NB4 (cell line): ENCODE data around the gene RTN4RL2.

Source experiments
- DNase-seq: peaks from one replicate; pipeline ENCODE4 v3.0.0; 2010; ENCODE audit warnings: low read depth
- H3K4me3 ChIP-seq: one replicate; pipeline ENCODE4 v1.5.1; 2011; ENCODE audit warnings: mild to moderate bottlenecking, low read depth, low read length, moderate library complexity
- MYC ChIP-seq: IDR thresholded peaks from 2 replicates; pipeline ENCODE4 v1.6.1; 2011; ENCODE audit warnings: low read depth, low read length
- POLR2A ChIP-seq: IDR thresholded peaks from 2 replicates; pipeline ENCODE4 v1.6.1; 2011; ENCODE audit warnings: mild to moderate bottlenecking; ENCODE audit not compliant: insufficient read length; ENCODE audit errors: extremely low read depth
- TF ChIP-seq, protein P1 (sequence below): IDR thresholded peaks from one replicate; pipeline ENCODE4 v1.5.1; 2012; ENCODE audit warnings: low read depth, low read length
- TF ChIP-seq, protein P2 (sequence below): IDR thresholded peaks from 2 replicates; pipeline ENCODE4 v1.6.1; 2011; ENCODE audit warnings: low read depth, low read length

Gene RTN4RL2

DNA sequence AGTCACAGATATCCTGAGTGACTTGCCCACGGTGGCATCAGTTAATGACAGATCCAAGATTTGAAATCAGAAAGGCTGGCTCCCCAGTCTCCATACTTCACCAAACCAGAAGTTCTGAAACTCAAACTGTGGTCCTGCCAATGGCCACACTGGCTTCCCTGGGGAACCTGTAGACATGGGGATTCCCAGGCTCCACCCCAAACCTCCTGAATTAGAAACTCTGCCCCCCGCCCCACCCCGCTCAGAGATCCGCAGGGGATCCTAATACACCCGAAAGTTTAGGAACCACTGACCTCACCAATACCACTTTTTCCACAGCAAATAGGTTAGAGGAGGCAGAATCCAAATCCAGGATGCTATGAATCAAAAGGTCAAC is 15.3 kb downstream of the RTN4RL2 start:
- H3K4me3 ChIP-seq, result no peak overlapping the region
- DNase-seq, result no peak
- no peak for TF ChIP-seq POLR2A
- TF ChIP-seq, protein P1, sequence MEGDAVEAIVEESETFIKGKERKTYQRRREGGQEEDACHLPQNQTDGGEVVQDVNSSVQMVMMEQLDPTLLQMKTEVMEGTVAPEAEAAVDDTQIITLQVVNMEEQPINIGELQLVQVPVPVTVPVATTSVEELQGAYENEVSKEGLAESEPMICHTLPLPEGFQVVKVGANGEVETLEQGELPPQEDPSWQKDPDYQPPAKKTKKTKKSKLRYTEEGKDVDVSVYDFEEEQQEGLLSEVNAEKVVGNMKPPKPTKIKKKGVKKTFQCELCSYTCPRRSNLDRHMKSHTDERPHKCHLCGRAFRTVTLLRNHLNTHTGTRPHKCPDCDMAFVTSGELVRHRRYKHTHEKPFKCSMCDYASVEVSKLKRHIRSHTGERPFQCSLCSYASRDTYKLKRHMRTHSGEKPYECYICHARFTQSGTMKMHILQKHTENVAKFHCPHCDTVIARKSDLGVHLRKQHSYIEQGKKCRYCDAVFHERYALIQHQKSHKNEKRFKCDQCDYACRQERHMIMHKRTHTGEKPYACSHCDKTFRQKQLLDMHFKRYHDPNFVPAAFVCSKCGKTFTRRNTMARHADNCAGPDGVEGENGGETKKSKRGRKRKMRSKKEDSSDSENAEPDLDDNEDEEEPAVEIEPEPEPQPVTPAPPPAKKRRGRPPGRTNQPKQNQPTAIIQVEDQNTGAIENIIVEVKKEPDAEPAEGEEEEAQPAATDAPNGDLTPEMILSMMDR, result no peak
- TF ChIP-seq, protein P2, sequence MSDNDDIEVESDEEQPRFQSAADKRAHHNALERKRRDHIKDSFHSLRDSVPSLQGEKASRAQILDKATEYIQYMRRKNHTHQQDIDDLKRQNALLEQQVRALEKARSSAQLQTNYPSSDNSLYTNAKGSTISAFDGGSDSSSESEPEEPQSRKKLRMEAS, result no peak
- no peak for TF ChIP-seq MYC

DNA sequence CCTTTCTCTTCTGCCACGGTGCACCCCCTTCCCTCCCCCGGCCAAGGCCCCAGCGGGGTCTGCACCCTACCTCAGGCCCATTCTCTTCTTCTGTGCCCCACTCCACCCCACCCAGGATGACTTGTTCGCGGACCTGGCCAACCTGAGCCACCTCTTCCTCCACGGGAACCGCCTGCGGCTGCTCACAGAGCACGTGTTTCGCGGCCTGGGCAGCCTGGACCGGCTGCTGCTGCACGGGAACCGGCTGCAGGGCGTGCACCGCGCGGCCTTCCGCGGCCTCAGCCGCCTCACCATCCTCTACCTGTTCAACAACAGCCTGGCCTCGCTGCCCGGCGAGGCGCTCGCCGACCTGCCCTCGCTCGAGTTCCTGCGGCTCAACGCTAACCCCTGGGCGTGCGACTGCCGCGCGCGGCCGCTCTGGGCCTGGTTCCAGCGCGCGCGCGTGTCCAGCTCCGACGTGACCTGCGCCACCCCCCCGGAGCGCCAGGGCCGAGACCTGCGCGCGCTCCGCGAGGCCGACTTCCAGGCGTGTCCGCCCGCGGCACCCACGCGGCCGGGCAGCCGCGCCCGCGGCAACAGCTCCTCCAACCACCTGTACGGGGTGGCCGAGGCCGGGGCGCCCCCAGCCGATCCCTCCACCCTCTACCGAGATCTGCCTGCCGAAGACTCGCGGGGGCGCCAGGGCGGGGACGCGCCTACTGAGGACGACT is 15.9 kb downstream of the RTN4RL2 start:
- TF ChIP-seq, protein P2, result no peak
- TF ChIP-seq POLR2A (no peak), MYC (no peak)
- H3K4me3 ChIP-seq, result no peak overlapping the region
- DNase-seq, result no peak

DNA sequence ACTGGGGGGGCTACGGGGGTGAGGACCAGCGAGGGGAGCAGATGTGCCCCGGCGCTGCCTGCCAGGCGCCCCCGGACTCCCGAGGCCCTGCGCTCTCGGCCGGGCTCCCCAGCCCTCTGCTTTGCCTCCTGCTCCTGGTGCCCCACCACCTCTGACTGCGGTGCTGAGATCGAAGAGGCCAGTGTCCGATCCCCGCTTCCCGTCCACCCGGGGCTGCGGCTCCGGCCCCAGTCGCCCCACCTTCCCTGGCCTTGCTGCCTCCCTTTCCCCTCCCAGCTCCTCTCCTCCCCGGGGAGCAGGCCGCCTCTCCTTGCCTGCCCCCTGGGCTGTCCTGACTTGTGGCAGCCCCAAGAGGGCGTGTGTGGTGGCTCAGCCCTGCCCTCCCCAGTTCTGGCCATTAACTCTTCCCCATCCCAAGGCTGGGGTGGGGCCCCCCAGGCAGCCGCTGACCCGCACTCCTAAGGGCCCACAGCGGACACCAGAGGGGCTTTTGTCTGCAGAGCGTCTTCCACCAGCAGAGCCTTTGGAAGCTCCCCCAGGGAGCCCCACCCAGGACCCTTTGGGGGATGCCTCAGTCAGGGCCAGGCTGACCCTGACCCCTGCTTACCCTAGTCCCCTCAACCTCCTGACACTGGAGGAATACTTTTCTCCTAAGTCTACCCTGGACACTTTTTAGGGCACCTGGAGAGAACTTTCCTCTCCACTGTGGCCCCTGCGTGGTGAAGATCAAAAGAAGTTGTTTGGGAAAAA is 16.6 kb downstream of the RTN4RL2 start:
- H3K4me3 ChIP-seq, result no peak overlapping the region

DNA sequence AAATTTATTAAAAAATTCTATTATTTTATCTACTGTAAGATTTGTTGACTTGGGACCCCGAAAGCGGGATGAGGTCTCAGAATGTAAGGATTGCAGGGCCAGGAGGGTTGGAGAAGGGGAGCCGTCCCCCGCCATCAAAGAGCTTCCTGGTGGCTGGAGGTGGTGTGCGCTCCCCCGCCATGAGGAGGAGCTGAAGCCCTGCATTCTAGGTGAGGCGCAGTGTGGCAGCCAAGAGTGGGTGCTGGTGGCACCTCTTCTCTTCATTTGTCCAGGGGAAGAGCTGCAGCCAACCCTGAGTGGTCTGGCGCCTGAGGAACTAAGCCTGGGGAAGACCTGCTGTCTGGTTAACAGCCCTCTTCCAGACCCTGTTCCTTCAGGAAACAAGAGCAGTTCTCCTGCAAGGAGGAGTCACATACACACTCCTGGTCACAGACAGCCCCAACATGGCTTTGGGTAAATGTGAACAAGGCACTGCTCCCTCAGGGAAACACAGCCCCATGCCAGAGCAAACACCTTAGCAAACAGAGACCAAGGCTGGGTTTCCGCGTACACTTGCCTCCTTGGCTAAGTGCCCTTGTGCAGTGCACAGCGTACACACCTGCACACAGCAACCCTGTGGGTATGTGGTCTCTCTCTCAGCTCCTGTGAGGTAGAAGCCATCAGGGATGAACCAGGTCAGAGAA is 17.3 kb downstream of the RTN4RL2 start:
- TF ChIP-seq, protein P2, result no peak
- TF ChIP-seq, protein P1, result no peak
- H3K4me3 ChIP-seq, result no peak overlapping the region
- DNase-seq, result no peak

More for the DNA sequence above, 16.6 kb downstream of the RTN4RL2 start:
- peak; percentile 46 for DNase-seq
- TF ChIP-seq MYC, result no peak
- TF ChIP-seq, protein P1, result peak; percentile 31

DNA sequence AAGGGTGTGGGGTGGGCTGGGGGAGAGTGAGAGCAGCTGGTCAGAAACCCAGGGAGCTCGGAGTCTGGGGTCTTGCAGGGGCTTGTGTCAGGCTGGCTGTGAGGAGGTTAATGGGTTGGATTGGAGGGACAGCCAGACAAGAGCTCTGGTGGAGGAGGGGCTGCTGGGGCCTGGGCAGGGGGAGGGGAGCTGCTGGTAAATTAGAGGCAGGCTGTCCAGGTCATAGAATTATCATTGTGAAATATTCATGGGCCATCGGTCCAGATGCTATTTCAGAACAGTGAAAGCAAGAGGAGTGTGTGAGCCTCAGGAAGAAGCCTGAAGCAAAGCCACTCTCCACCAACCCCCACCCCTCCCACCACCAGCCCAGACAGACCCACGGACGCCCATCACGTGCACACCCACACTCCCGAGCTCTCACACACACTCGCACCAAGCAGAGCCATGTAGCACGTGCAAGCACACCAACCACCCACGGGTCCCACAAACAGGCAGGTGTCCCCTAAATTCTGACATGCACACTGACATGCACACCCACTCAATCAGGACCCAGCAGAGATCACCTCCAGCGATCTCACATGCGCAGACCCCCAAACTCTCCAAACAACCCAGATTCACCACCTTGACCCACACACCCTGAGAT is 18.8 kb downstream of the RTN4RL2 start:
- no peak for DNase-seq
- H3K4me3 ChIP-seq, result no peak overlapping the region
- TF ChIP-seq POLR2A (no peak), MYC (no peak)
- TF ChIP-seq, protein P1, result no peak
- TF ChIP-seq, protein P2, result no peak

DNA sequence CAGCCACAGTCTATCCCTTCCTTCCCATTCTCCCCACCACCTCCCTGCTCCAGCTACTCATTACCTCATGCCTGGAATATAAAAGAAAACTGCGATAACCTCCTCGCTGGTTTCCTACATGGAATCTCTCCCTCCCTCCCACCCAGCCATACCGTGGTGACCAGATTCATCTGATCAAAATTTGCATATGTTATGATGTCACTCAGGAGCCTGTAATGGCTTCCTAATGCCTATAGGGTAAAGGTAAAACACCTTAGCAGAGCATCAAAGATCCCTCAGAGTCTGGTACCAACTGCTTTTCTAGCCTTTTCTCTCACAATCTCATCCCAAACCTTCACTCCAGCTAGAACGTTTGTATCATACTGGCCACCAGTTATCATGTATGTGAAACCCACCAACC is 19.6 kb downstream of the RTN4RL2 start:
- H3K4me3 ChIP-seq, result no peak overlapping the region
- TF ChIP-seq MYC, result no peak
- TF ChIP-seq, protein P2, result no peak
- no peak for TF ChIP-seq POLR2A
- TF ChIP-seq, protein P1, result no peak
- no peak for DNase-seq
